HG03175 (cell line): ENCODE data around the gene FADS3.

Experiments used
- ATAC-seq: cut with Tn5 transposase; IDR thresholded peaks from one replicate; pipeline ENCODE4 v1.9.1; 2021; ENCODE audit warnings: mild to moderate bottlenecking, moderate library complexity; ENCODE audit not compliant: unreplicated experiment

The FADS3 gene

GRCh38 chr11:61862714-61863547 lies 28.4 kb downstream of the FADS3 start:
- no peak for ATAC-seq

GRCh38 chr11:61861634-61862033 lies 29.7 kb downstream of the FADS3 start:
- ATAC-seq: no peak

DNA sequence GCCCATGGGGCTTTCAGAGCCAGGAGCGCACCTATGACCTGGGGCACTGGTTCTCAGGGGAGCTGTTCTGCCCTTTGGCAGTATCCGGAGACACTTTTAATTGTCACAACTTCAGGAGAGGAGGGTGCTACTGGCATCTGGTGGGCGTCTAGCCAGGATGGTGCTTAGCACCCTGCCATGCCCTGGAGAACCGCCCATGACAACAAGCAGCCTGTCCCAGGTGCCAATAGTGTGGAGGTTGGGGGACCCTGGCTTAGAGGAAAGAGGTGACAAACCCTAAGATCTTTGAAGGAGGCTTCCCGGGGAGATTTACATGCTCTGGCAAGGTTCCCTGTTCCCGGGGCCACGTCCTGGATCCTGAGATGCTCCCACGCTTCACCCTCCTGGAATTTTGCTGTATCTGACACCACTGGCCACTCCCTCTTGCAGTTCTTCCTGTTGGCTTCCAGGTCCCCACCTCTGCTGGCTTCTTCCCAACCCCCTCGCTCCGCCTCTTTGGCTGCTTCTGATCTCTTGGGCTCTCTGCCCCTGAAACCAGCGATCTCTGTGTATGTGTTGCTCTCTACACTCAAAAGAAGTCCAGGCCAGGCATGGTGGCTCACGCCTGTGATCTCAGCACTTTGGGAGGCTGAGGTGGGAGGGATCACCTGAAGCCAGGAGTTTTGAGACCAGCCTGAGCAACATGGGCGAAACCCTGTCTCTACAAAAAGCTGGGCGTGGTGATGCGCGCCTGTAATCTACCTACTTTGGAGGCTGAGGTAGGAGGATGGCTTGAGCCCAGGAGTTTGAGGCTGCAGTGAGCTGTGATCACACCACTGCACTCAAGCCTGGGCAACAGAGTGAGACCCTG lies 31.1 kb downstream of the FADS3 start:
- ATAC-seq: no peak

- ATAC-seq: no peak
Measured at GRCh38 chr11:61855939-61856680, 35.2 kb downstream of the FADS3 start.

DNA sequence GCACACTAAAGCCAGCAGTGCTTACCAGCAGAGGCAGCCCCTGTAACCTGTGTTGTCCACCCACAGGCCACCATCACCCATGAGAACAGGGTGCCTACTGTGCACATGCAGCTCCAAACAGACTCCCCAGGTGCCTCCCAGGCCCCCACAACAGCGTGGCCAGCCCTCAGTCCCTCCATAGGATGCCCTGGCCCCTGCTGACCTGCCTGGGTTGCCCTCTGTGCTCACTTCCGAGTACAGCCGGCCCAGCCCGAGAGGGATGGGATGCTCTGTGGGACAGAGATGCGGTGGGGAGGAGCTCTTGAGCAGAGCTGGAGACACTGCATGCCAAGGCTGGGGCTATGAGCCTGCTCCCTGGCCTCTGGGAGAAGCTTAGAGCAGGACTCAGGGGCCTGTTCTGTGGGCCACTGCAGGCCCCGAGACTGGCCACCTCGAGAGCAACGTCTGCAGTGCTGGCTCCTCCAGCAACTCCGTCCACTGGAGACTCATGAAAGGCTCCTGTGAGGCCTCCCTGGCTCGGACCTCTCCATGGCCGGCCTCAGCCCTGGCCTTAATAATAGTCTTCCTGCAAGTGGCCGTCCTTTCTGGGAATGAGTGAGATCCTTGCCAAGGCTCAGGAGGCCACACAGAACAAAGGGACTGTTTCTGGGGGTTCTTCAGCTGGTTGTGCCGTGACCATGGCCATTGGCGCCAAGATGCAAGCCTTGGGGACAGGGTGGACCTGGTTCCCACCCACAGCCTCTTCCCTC lies 36.2 kb downstream of the FADS3 start:
- no peak for ATAC-seq

GRCh38 chr11:61854206-61854895 lies 37.0 kb downstream of the FADS3 start:
- ATAC-seq: no peak

DNA sequence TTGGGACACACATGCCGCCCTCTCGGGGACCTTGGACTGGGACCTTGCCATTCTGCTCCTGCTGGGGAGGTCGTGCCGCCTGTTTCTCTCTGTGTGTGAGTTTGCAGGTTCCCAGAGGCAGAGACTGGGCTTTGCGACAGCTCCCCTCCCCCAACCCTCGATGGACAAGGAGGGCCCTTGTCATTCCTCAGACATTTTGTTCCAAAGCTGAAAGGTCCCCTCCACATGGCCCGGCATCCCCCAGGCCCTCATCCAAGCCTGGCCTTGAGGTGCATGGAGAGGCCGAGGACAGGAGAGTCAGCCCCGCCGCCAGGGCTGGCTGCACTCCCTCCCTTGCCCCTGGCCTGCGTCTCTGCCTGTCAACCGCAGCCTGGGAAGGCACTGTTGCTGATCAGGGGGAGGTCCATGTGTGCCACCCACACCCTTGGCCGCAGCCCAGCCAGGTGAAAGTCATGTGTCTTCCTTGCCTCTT lies 37.6 kb downstream of the FADS3 start:
- ATAC-seq: no peak

DNA sequence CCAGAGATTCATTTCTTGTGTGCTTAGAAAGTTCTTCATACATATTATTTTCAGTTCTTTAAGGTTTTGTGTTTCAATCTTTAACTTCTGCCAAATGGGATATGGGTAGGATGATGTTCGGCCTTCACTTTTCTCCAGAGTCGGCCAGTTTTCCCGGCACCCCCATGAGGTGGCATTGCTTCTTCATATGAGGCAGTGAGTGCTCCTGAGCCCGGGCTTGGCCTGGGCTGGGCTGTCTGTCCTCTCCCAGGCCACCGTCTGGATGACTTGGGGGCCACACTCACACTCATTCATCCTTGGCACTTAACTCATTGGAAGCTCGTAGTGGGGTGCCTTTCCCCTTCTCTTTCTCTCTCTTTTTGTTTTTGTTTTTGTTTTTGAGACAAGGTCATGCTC lies 39.4 kb downstream of the FADS3 start:
- ATAC-seq: no peak

DNA sequence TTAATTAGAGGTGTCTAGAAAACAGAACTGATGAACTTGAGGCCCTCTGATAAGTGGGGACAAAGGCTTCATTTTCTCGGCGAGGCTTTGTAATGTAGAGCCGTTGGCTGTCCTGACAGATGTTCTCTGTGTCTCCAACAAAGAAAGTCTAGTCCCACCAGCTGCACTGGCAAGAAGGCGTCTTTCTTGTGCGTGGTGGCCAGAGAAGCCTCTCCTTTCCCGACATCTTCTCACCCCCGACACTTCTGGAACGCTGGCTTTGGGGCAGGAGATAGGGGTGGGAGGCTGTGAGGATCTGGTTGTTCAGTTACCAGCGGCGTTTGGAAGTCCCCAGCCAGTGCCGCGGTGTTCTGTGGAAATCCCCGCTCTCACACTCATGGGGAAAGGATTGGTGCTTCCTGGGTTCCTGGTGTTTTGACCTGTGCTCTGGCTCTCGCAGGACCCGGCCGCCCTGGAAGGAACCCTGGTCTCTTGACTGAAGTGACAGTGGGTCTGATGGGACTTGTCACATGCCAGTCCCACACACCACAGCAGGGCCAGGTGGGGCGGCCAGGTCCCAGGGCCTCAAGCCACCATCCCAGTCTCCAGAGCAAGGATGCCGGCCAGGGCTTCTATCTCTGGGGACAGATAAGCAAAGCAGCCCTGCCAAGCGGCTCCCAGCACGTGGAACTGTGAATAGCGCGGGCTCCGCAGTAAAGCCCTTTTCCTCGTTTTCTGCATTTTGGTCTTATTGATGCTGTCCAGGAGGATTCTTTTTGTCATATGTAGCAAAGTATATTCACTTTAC lies 40.0 kb downstream of the FADS3 start:
- no peak for ATAC-seq

GRCh38 chr11:61850687-61851086 lies 40.7 kb downstream of the FADS3 start:
- ATAC-seq: no peak

DNA sequence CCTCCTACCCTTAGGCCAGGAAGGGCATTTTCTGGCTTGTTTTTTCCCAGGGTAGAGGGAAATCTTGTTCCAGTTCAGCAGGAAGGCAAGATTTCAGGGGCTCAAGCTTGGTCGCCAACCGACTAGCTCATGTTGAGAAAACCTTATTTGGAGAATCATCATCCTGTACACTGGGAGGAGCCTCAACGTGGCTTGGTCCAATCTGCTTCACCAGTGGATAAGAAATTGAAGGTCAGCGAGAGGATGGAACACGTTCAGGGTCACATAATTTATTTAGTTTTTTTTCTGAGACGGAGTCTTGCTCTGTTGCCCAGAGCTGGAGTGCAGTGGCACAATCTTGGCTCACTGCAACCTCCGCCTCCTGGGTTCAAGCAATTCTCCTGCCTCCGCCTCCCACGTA lies 42.7 kb downstream of the FADS3 start:
- ATAC-seq: no peak

GRCh38 chr11:61847914-61848581 lies 43.3 kb downstream of the FADS3 start:
- ATAC-seq: no peak

GRCh38 chr11:61846362-61847020 lies 44.9 kb downstream of the FADS3 start:
- no peak for ATAC-seq

DNA sequence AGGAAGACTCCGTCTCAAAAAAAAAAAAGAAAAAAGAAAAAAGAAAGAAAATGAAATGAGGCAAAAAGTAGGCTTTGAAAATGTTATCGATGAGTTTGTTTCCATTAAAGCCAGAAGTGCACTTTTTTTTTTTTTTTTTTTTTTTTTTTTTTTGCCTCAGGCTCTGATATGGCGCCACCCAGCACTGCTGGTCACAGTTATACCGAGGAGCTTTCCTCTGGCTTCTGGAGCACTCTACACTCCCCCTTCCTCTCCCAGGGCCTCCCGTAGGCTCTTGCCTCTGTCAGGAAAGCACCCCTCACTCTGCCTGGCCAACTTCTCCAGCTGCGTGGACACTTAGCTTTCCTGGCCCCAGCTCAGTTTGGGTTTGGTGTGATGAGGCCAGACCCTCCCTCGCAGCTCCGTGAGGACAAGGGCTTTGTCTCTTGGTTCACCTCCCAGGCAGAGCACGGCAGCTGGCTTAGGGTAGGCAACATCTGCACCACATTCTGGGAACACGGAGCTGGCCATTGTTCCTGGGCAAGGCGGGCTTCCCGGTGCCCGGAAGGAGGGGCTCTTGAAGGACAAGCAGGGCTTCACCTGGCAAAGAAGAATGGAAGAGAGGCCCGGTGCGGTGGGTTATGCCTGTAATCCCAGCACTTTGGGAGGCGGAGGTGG lies 46.3 kb downstream of the FADS3 start:
- ATAC-seq: no peak

DNA sequence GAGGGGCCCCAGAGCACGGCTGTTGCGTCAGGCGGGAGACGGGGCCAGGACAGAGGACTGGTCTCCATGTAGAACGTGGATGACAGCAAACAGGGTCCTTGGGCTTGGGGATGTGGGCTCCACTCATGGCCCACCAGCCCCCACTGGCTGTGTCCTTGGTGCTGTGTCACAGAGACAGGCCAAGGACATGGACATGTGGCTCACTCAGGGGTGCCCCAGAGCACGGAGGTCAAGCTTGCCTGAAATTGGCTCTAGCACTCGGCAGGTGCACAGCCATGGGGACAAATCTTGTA lies 48.9 kb downstream of the FADS3 start:
- no peak for ATAC-seq

GRCh38 chr11:61841636-61842527 lies 49.5 kb downstream of the FADS3 start:
- no peak for ATAC-seq

DNA sequence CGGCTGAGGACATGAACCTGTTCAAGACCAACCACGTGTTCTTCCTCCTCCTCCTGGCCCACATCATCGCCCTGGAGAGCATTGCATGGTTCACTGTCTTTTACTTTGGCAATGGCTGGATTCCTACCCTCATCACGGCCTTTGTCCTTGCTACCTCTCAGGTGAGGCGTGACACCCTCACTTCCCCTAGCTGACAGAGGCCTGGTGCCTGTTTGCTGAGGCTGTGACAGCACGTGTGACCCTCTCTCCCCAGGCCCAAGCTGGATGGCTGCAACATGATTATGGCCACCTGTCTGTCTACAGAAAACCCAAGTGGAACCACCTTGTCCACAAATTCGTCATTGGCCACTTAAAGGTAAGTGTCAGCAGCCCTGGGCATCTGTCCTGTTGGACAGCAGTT lies 51.0 kb downstream of the FADS3 start:
- ATAC-seq: no peak
